SIG-M5 (cell line): ENCODE results near the gene ADAMTS14.
"Not testable (repeated sequence)": the region's sequence is repeated elsewhere in the genome, so short reads cannot be mapped to it uniquely, and the experiment has no call there.

Source experiments
- DNase-seq: peaks from one replicate; lab custom pipeline; 2025; lab: John Stamatoyannopoulos, UW

The ADAMTS14 gene

GRCh38 chr10:70672165-70673042 lies at the start of gene ADAMTS14:
Gene ADAMTS14 (plus strand): TSS chr10:70672506. CDS start chr10:70672803, 297 bp downstream.
- no peak for DNase-seq

- no peak for DNase-seq
Observed at GRCh38 chr10:70622541-70622940, 49.8 kb upstream of the ADAMTS14 start.

GRCh38 chr10:70622981-70623844 lies 49.1 kb upstream of the ADAMTS14 start:
- DNase-seq = no peak

- no peak for DNase-seq
Observed at GRCh38 chr10:70626056-70626455, 46.2 kb upstream of the ADAMTS14 start.

GRCh38 chr10:70629338-70629737 lies 43.0 kb upstream of the ADAMTS14 start:
- no peak for DNase-seq

GRCh38 chr10:70631735-70632134 lies 40.6 kb upstream of the ADAMTS14 start:
- not testable (repeated sequence) for DNase-seq

GRCh38 chr10:70634011-70634410 lies 38.3 kb upstream of the ADAMTS14 start:
- DNase-seq = no peak

- DNase-seq = not testable (repeated sequence)
Observed at GRCh38 chr10:70634515-70634914, 37.8 kb upstream of the ADAMTS14 start.

GRCh38 chr10:70639640-70640383 lies 32.5 kb upstream of the ADAMTS14 start:
- DNase-seq = not testable (repeated sequence)

GRCh38 chr10:70643272-70643671 lies 29.0 kb upstream of the ADAMTS14 start:
- not testable (repeated sequence) for DNase-seq

GRCh38 chr10:70644959-70645358 lies 27.3 kb upstream of the ADAMTS14 start:
- DNase-seq = not testable (repeated sequence)

GRCh38 chr10:70647086-70647485 lies 25.2 kb upstream of the ADAMTS14 start:
- DNase-seq = no peak

- DNase-seq = no peak
Observed at GRCh38 chr10:70648427-70648826, 23.9 kb upstream of the ADAMTS14 start.

GRCh38 chr10:70649526-70649925 lies 22.8 kb upstream of the ADAMTS14 start:
- no peak for DNase-seq

- no peak for DNase-seq
Observed at GRCh38 chr10:70650104-70650503, 22.2 kb upstream of the ADAMTS14 start.

- DNase-seq = no peak
Observed at GRCh38 chr10:70650718-70651117, 21.6 kb upstream of the ADAMTS14 start.

GRCh38 chr10:70651661-70652060 lies 20.6 kb upstream of the ADAMTS14 start:
- no peak for DNase-seq

GRCh38 chr10:70652761-70653657 lies 19.3 kb upstream of the ADAMTS14 start:
- no peak for DNase-seq

- no peak for DNase-seq
Observed at GRCh38 chr10:70655316-70655715, 17.0 kb upstream of the ADAMTS14 start.

GRCh38 chr10:70656489-70656888 lies 15.8 kb upstream of the ADAMTS14 start:
- no peak for DNase-seq

GRCh38 chr10:70657041-70657440 lies 15.3 kb upstream of the ADAMTS14 start:
- DNase-seq = no peak
